ENCODE data around the gene DDX28. TPM values are rescaled to one million over a fixed set of nuclear protein-coding genes. Genes with fewer than 3 reads are reported as not detected.

The DDX28 gene
- total and polyA plus RNA-seq, 9 of the 15 experiments (the other 6 are each of a cell fraction or from before 2014, with no cell fraction given): 2.8 to 24.5 (median 15.9) TPM

DNA sequence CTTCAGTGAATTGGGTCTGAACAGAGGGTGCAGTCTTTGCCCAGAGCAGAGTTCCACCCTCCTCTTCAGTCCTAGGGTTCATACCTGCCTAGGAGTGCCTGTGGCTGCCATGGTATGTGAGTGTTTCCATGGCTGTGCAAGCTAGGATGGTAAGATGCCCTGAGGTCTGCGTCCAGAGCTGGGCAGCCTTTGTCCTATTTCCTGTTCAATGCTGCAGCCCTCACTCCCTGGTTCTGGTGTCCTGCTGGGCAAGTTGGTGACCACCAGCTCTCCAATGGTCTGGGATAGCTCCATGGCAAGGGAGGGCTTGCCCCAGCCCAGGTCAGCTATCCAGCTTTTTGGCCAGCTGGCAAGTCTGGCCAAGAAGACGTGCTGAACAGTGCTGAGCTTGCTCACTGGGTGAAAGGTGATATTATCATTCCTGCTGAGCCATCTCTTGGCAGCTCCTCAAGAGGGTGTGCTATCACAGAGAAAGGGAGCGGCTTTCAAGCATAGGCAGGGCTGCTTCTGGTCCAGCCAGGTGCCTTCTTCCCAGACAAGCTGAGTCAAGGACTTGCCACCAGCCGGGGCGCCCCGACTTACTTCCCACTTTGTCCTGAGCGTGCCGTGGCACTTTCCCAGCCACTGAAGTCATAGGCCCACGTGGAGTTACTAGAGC, 49.1 kb upstream of the DDX28 start (continued):
- TF ChIP-seq, protein P1, sequence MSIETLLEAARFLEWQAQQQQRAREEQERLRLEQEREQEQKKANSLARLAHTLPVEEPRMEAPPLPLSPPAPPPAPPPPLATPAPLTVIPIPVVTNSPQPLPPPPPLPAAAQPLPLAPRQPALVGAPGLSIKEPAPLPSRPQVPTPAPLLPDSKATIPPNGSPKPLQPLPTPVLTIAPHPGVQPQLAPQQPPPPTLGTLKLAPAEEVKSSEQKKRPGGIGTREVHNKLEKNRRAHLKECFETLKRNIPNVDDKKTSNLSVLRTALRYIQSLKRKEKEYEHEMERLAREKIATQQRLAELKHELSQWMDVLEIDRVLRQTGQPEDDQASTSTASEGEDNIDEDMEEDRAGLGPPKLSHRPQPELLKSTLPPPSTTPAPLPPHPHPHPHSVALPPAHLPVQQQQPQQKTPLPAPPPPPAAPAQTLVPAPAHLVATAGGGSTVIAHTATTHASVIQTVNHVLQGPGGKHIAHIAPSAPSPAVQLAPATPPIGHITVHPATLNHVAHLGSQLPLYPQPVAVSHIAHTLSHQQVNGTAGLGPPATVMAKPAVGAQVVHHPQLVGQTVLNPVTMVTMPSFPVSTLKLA (conservative IDR thresholded peaks at IDR 0.05): peak in 1 of 2 experiments; percentile 35; a peak in 1 of 4 replicates
- 0 out of 2 replicates have a peak, but pooled peaks have one; percentile 30 for TF ChIP-seq DPF2 (IDR thresholded peaks at IDR 0.05)
- peak in 1 of 2 experiments; percentile 40; a peak in 1 of 4 replicates for TF ChIP-seq TEAD1 (CRISPR knock-in tag; IDR thresholded peaks at IDR 0.05)
- TF ChIP-seq HDGF (IDR thresholded peaks at IDR 0.05): 0 out of 2 replicates have a peak, but pooled peaks have one; percentile 60
- TF ChIP-seq, protein P2, sequence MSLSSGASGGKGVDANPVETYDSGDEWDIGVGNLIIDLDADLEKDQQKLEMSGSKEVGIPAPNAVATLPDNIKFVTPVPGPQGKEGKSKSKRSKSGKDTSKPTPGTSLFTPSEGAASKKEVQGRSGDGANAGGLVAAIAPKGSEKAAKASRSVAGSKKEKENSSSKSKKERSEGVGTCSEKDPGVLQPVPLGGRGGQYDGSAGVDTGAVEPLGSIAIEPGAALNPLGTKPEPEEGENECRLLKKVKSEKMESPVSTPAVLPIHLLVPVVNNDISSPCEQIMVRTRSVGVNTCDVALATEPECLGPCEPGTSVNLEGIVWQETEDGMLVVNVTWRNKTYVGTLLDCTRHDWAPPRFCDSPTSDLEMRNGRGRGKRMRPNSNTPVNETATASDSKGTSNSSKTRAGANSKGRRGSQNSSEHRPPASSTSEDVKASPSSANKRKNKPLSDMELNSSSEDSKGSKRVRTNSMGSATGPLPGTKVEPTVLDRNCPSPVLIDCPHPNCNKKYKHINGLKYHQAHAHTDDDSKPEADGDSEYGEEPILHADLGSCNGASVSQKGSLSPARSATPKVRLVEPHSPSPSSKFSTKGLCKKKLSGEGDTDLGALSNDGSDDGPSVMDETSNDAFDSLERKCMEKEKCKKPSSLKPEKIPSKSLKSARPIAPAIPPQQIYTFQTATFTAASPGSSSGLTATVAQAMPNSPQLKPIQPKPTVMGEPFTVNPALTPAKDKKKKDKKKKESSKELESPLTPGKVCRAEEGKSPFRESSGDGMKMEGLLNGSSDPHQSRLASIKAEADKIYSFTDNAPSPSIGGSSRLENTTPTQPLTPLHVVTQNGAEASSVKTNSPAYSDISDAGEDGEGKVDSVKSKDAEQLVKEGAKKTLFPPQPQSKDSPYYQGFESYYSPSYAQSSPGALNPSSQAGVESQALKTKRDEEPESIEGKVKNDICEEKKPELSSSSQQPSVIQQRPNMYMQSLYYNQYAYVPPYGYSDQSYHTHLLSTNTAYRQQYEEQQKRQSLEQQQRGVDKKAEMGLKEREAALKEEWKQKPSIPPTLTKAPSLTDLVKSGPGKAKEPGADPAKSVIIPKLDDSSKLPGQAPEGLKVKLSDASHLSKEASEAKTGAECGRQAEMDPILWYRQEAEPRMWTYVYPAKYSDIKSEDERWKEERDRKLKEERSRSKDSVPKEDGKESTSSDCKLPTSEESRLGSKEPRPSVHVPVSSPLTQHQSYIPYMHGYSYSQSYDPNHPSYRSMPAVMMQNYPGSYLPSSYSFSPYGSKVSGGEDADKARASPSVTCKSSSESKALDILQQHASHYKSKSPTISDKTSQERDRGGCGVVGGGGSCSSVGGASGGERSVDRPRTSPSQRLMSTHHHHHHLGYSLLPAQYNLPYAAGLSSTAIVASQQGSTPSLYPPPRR (CRISPR knock-in tag; IDR thresholded peaks at IDR 0.05; ENCODE audit: borderline replicate concordance): 0 out of 2 replicates have a peak, but pooled peaks have one; percentile 19
- no peak for TF ChIP-seq ZFP30 (CRISPR knock-in tag; IDR thresholded peaks at IDR 0.05; ENCODE audit: borderline replicate concordance)
- peak; percentile 70 for TF ChIP-seq NFIC (IDR thresholded peaks at IDR 0.05)
- peak; percentile 62 to 78 for TF ChIP-seq RAD21 (CRISPR knock-in tag; conservative IDR thresholded peaks at IDR 0.05 in 1 of 2, IDR thresholded peaks at IDR 0.05 in 1 of 2)
- TF ChIP-seq, protein P3, sequence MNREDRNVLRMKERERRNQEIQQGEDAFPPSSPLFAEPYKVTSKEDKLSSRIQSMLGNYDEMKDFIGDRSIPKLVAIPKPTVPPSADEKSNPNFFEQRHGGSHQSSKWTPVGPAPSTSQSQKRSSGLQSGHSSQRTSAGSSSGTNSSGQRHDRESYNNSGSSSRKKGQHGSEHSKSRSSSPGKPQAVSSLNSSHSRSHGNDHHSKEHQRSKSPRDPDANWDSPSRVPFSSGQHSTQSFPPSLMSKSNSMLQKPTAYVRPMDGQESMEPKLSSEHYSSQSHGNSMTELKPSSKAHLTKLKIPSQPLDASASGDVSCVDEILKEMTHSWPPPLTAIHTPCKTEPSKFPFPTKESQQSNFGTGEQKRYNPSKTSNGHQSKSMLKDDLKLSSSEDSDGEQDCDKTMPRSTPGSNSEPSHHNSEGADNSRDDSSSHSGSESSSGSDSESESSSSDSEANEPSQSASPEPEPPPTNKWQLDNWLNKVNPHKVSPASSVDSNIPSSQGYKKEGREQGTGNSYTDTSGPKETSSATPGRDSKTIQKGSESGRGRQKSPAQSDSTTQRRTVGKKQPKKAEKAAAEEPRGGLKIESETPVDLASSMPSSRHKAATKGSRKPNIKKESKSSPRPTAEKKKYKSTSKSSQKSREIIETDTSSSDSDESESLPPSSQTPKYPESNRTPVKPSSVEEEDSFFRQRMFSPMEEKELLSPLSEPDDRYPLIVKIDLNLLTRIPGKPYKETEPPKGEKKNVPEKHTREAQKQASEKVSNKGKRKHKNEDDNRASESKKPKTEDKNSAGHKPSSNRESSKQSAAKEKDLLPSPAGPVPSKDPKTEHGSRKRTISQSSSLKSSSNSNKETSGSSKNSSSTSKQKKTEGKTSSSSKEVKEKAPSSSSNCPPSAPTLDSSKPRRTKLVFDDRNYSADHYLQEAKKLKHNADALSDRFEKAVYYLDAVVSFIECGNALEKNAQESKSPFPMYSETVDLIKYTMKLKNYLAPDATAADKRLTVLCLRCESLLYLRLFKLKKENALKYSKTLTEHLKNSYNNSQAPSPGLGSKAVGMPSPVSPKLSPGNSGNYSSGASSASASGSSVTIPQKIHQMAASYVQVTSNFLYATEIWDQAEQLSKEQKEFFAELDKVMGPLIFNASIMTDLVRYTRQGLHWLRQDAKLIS (CRISPR knock-in tag; IDR thresholded peaks at IDR 0.05): no peak
- no peak for TF ChIP-seq CBX2 (IDR thresholded peaks at IDR 0.05; ENCODE audit: insufficient read depth, low read length, poor library complexity, severe bottlenecking)
- TF ChIP-seq CXXC5 (CRISPR knock-in tag; IDR thresholded peaks at IDR 0.05): no peak
- TF ChIP-seq NFE2 (IDR thresholded peaks at IDR 0.05; ENCODE audit: low read depth): peak; percentile 60; the same call in 1 of the 2 replicates
- TF ChIP-seq ZNF316 (IDR thresholded peaks at IDR 0.05): peak; percentile 32; the same call in 1 of the 2 replicates
- no peak for TF ChIP-seq ZNF282 (CRISPR knock-in tag; IDR thresholded peaks at IDR 0.05)
- TF ChIP-seq SAP30 (IDR thresholded peaks at IDR 0.05; ENCODE audit: borderline replicate concordance, insufficient read depth, low read depth, low read length, poor library complexity, severe bottlenecking): no peak
- no peak for TF ChIP-seq ZNF197 (CRISPR knock-in tag; IDR thresholded peaks at IDR 0.05; ENCODE audit: low read depth)
- no peak for TF ChIP-seq CHD2 (IDR thresholded peaks at IDR 0.05; ENCODE audit: low read depth, low read length)

All from K562 (cell line).